Keratinocyte (primary cell): ENCODE data around the gene SDK1.

Experiments used
- EZH2 ChIP-seq: IDR thresholded peaks from one replicate; pipeline ENCODE4 v1.6.1; 2012; ENCODE audit warnings: inconsistent platforms, mild to moderate bottlenecking, low read length, moderate library complexity
- TF ChIP-seq, protein P1 (sequence below), 3 experiments: IDR thresholded peaks in 1 of 3; conservative IDR thresholded peaks in 1 of 3; optimal IDR thresholded peaks in 1 of 3; 2 replicates in 2 of 3; 3 replicates in 1 of 3; pipeline versions ENCODE3 to v1.5.1; 2011; ENCODE audit warnings: low read length in 3 of 3, mild to moderate bottlenecking in 3 of 3, moderate library complexity in 2 of 3, control low read depth in 1 of 3, inconsistent platforms in 1 of 3; ENCODE audit not compliant: insufficient read depth in 2 of 3; ENCODE audit errors: extremely low read depth in 1 of 3

GRCh38 chr7:4225881-4226523 lies 925.0 kb downstream of the SDK1 start:
- TF ChIP-seq, protein P1, sequence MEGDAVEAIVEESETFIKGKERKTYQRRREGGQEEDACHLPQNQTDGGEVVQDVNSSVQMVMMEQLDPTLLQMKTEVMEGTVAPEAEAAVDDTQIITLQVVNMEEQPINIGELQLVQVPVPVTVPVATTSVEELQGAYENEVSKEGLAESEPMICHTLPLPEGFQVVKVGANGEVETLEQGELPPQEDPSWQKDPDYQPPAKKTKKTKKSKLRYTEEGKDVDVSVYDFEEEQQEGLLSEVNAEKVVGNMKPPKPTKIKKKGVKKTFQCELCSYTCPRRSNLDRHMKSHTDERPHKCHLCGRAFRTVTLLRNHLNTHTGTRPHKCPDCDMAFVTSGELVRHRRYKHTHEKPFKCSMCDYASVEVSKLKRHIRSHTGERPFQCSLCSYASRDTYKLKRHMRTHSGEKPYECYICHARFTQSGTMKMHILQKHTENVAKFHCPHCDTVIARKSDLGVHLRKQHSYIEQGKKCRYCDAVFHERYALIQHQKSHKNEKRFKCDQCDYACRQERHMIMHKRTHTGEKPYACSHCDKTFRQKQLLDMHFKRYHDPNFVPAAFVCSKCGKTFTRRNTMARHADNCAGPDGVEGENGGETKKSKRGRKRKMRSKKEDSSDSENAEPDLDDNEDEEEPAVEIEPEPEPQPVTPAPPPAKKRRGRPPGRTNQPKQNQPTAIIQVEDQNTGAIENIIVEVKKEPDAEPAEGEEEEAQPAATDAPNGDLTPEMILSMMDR (optimal IDR thresholded peaks at IDR 0.05 in 1 of 3, IDR thresholded peaks at IDR 0.05 in 1 of 3, conservative IDR thresholded peaks at IDR 0.05 in 1 of 3; ENCODE audit: extremely low read depth in 1 of 3, insufficient read depth in 2 of 3, low read length in 3 of 3), result no peak
- TF ChIP-seq EZH2, result no peak
